PC-9 (cell line): ENCODE data around the gene EFS. TPM values are rescaled to one million over a fixed set of nuclear protein-coding genes. Genes with fewer than 3 reads are reported as not detected.

Source experiments
- BruUV-seq: library from RNA; stranded (reverse); fragments of 400-500 nt; replicated peaks from 2 replicates; lab custom pipeline; 2021; lab: Mats Ljungman, UMichigan
- CTCF ChIA-PET: fragments of 300-600 bp; sonication (Branson Sonifier 250); formaldehyde crosslinking; loops from one replicate; lab custom pipeline; 2022; ENCODE audit warnings: antibody characterized with exemption; lab: Charles Lee
- POLR2A ChIA-PET: fragments of 300-600 bp; sonication (Branson Sonifier 250); formaldehyde crosslinking; loops from one replicate; lab custom pipeline; 2022; ENCODE audit warnings: antibody characterized with exemption; ENCODE audit not compliant: unreplicated experiment; lab: Charles Lee
- DNase-seq, 2 experiments: peaks; one replicate each; pipeline versions ENCODE4 v3.0.0 to v3.0.0-alpha.2; 2015 to 2022; ENCODE audit warnings: mixed read lengths in 1 of 2
- H2AFZ ChIP-seq: fragments of 200-600 bp; sonication (generic); 2 replicates; pipeline ENCODE4 v1.8.1; 2017; ENCODE audit warnings: antibody characterized with exemption
- H3F3A ChIP-seq: fragments of 200-600 bp; sonication (generic); 2 replicates; pipeline ENCODE4 v1.8.1; 2017; ENCODE audit warnings: antibody characterized with exemption, mild to moderate bottlenecking, low read depth; ENCODE audit not compliant: insufficient read depth
- H3K27ac ChIP-seq: fragments of 200-600 bp; sonication (generic); 2 replicates; pipeline ENCODE4 v1.6.1; 2016; ENCODE audit warnings: mixed run types
- H3K27me3 ChIP-seq: fragments of 200-600 bp; sonication (generic); 2 replicates; pipeline ENCODE4 v1.6.1; 2016; ENCODE audit warnings: low read depth, mixed run types; ENCODE audit not compliant: insufficient read depth
- H3K36me3 ChIP-seq: fragments of 200-600 bp; sonication (generic); 2 replicates; pipeline ENCODE4 v1.6.1; 2016; ENCODE audit warnings: low read depth, mixed run types
- H3K4me1 ChIP-seq: fragments of 200-600 bp; sonication (generic); replicated peaks from 2 replicates; pipeline ENCODE4 v1.6.1; 2016; ENCODE audit warnings: mixed run types; ENCODE audit not compliant: insufficient read depth
- H3K4me2 ChIP-seq: fragments of 200-600 bp; sonication (generic); 2 replicates; pipeline ENCODE4 v1.6.1; 2017; ENCODE audit warnings: mixed run types
- H3K4me3 ChIP-seq: fragments of 200-600 bp; sonication (generic); 2 replicates; pipeline ENCODE4 v1.6.1; 2016; ENCODE audit warnings: mixed run types
- H3K79me2 ChIP-seq: fragments of 200-600 bp; sonication (generic); 2 replicates; pipeline ENCODE4 v1.6.1; 2017; ENCODE audit warnings: low read depth, mixed run types
- H3K9me2 ChIP-seq: fragments of 200-600 bp; sonication (generic); 2 replicates; pipeline ENCODE4 v1.8.1; 2017; ENCODE audit warnings: mild to moderate bottlenecking; ENCODE audit not compliant: insufficient read depth
- H3K9me3 ChIP-seq: fragments of 200-600 bp; sonication (generic); 2 replicates; pipeline ENCODE4 v1.8.1; 2016; ENCODE audit warnings: low read depth; ENCODE audit not compliant: insufficient read depth
- H4K20me1 ChIP-seq: fragments of 200-600 bp; sonication (generic); 2 replicates; pipeline ENCODE4 v1.8.1; 2017; ENCODE audit not compliant: insufficient read depth
- CTCF ChIP-seq: fragments of 200-600 bp; sonication (generic); conservative IDR thresholded peaks from 2 replicates; pipeline ENCODE4 v1.6.1; 2017; ENCODE audit warnings: mixed run types, antibody characterized with exemption, mild to moderate bottlenecking, moderate library complexity
- EZH2 ChIP-seq: fragments of 200-600 bp; sonication (generic); IDR thresholded peaks from 2 replicates; pipeline ENCODE4 v1.8.0; 2017; ENCODE audit warnings: antibody characterized with exemption, low read depth
- intact Hi-C: fragments of 100-400 bp; cut with micrococcal nuclease; formaldehyde crosslinking; loops from one replicate; pipeline ENCODE4 v1.10.0; 2022; ENCODE audit not compliant: unreplicated experiment
- total RNA-seq: library from RNA; stranded (reverse); gene quantifications from 2 replicates; pipeline ENCODE4 v1.2.3, GENCODE V29; 2021

Gene EFS
- total RNA-seq, 1 experiment from 2014 or later: not detected

- H3K4me2 ChIP-seq: no peak overlapping the region
- TF ChIP-seq CTCF (no peak), EZH2 (no peak)
- POLR2A ChIA-PET: no interaction called here
- no peak overlapping the region for H3K4me3 ChIP-seq
- H3K36me3 ChIP-seq: no peaks in the 10 kb centered on the region
- H3K27ac ChIP-seq: no peak overlapping the region
- intact Hi-C loops: no loop called here
- H3K9me2 ChIP-seq: no peaks in the 10 kb centered on the region
- no peaks in the 10 kb centered on the region for H4K20me1 ChIP-seq
- no peaks in the 10 kb centered on the region for H3F3A ChIP-seq
- no peak for DNase-seq
- H3K9me3 ChIP-seq: no peaks in the 10 kb centered on the region
- H3K4me1 ChIP-seq: no peaks in the 10 kb centered on the region
- H3K27me3 ChIP-seq: peaks cover 80% of the 10 kb centered on the region
- H3K79me2 ChIP-seq: no peaks in the 10 kb centered on the region
- no TSS peak for BruUV-seq
- CTCF ChIA-PET: no interaction called here
- H2AFZ ChIP-seq: no peak overlapping the region
Observed at GRCh38 chr14:23359722-23360447, 5.1 kb downstream of the EFS start.

DNA sequence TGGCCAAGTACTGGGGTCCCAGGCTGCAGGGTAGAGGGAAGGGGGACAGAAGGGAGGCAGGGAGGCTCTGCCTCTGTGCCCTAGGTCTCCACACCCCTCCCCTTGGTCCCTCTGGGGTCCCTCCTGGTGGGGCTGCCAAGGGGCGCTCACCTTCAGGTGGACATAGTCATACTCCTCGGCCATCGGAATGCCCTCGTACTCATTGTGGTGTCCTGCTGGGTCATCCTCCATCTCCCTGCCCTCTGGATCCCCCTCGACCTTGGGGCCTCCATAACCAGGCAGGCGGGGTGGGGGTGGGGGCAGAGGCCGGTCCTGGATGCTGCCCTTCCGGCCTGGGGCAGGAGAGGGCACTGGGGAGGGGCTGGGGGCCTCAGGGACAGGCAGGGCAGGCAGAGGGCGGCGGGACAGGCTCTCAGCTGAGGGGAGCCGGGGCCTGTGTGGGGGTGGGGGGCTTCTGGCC, 5.8 kb downstream of the EFS start:
- BruUV-seq: no TSS peak
- TF ChIP-seq CTCF (no peak), EZH2 (no peak)
- Histone ChIP-seq H3K9me3 (no peaks in the 10 kb centered on the region), H4K20me1 (no peaks in the 10 kb centered on the region), H2AFZ (no peak overlapping the region), H3K9me2 (no peaks in the 10 kb centered on the region), H3F3A (no peaks in the 10 kb centered on the region), H3K36me3 (no peaks in the 10 kb centered on the region), H3K27ac (no peak overlapping the region), H3K27me3 (peaks cover 80% of the 10 kb centered on the region), H3K79me2 (no peaks in the 10 kb centered on the region), H3K4me1 (no peaks in the 10 kb centered on the region), H3K4me3 (no peak overlapping the region), H3K4me2 (no peak overlapping the region)
- ChIA-PET POLR2A (no interaction called here), CTCF (no interaction called here)
- intact Hi-C loops: no loop called here
- no peak for DNase-seq

GRCh38 chr14:23358553-23359166, 6.3 kb downstream of the EFS start:
- Histone ChIP-seq H3K4me3 (no peak overlapping the region), H3K27ac (no peak overlapping the region), H3K9me3 (no peaks in the 10 kb centered on the region), H3K79me2 (no peaks in the 10 kb centered on the region), H2AFZ (no peak overlapping the region), H3K27me3 (peaks cover 74% of the 10 kb centered on the region), H3F3A (no peaks in the 10 kb centered on the region), H3K4me2 (no peak overlapping the region), H3K36me3 (no peaks in the 10 kb centered on the region), H3K4me1 (no peaks in the 10 kb centered on the region), H3K9me2 (no peaks in the 10 kb centered on the region), H4K20me1 (no peaks in the 10 kb centered on the region)
- TF ChIP-seq EZH2 (no peak), CTCF (no peak)
- POLR2A ChIA-PET: no interaction called here
- BruUV-seq: no TSS peak
- CTCF ChIA-PET: no interaction called here
- DNase-seq: no peak
- intact Hi-C loops: no loop called here
